ENCODE measurements around the gene SAFB2. TPM values are rescaled to one million over a fixed set of nuclear protein-coding genes. Genes with fewer than 3 reads are reported as not detected.
A peak's percentile ranks its signal among the peaks of the same experiment; 100 is the strongest.

The SAFB2 gene
- total RNA-seq, 4 donors from 2014 or later: 59.5 to 200 (median 121) TPM

- no peak for TF ChIP-seq CTCF (IDR thresholded peaks at IDR 0.05)
- no peak for TF ChIP-seq POLR2A (IDR thresholded peaks at IDR 0.05)
- DNase-seq: no peak
- Histone ChIP-seq H3K36me3 (peaks cover 0 to 80% (median 0%) of the 10 kb centered on the region in 3 donors), H3K4me1 (no peaks in the 10 kb centered on the region), H3K9me3 (no peaks in the 10 kb centered on the region), H3K4me3 (no peak overlapping the region), H3K27ac (no peak overlapping the region), H3K27me3 (no peaks in the 10 kb centered on the region)
These were observed 21.5 kb upstream of the SAFB2 start for GRCh38 chr19:5644037-5644436.

GRCh38 chr19:5643060-5643459 is 20.5 kb upstream of the SAFB2 start:
- TF ChIP-seq CTCF (IDR thresholded peaks at IDR 0.05) (no peak), POLR2A (IDR thresholded peaks at IDR 0.05) (no peak)
- peaks cover 0 to 74% (median 0%) of the 10 kb centered on the region in 3 donors for H3K36me3 ChIP-seq
- no peaks in the 10 kb centered on the region for H3K27me3 ChIP-seq
- no peak overlapping the region for H3K4me3 ChIP-seq
- H3K9me3 ChIP-seq: no peaks in the 10 kb centered on the region
- DNase-seq: no peak
- no peak overlapping the region for H3K27ac ChIP-seq
- H3K4me1 ChIP-seq: no peaks in the 10 kb centered on the region

GRCh38 chr19:5642204-5642603 is 19.6 kb upstream of the SAFB2 start:
- TF ChIP-seq POLR2A (IDR thresholded peaks at IDR 0.05) (no peak), CTCF (IDR thresholded peaks at IDR 0.05) (no peak)
- Histone ChIP-seq H3K9me3 (no peaks in the 10 kb centered on the region), H3K4me1 (no peaks in the 10 kb centered on the region), H3K27ac (no peak overlapping the region), H3K4me3 (no peak overlapping the region), H3K36me3 (peaks cover 0 to 66% (median 0%) of the 10 kb centered on the region in 3 donors), H3K27me3 (no peaks in the 10 kb centered on the region)
- DNase-seq: peak in 1 of 3 donors; percentile 18

- no peak for TF ChIP-seq POLR2A (IDR thresholded peaks at IDR 0.05)
- TF ChIP-seq CTCF (IDR thresholded peaks at IDR 0.05): no peak
- Histone ChIP-seq H3K4me3 (no peak overlapping the region), H3K4me1 (no peaks in the 10 kb centered on the region), H3K27me3 (no peaks in the 10 kb centered on the region), H3K36me3 (peaks cover 0 to 55% (median 0%) of the 10 kb centered on the region in 3 donors), H3K27ac (no peak overlapping the region), H3K9me3 (no peaks in the 10 kb centered on the region)
- no peak for DNase-seq
These were observed 18.6 kb upstream of the SAFB2 start for GRCh38 chr19:5641171-5641570.

- no peak overlapping the region for H3K27ac ChIP-seq
- no peak overlapping the region for H3K4me3 ChIP-seq
- TF ChIP-seq CTCF (IDR thresholded peaks at IDR 0.05) (no peak), POLR2A (IDR thresholded peaks at IDR 0.05) (no peak)
These were observed 15.4 kb upstream of the SAFB2 start for GRCh38 chr19:5637971-5638370.

GRCh38 chr19:5635427-5635826 is 12.9 kb upstream of the SAFB2 start:
- Histone ChIP-seq H3K9me3 (no peaks in the 10 kb centered on the region), H3K4me1 (peaks cover 0 to 27% (median 2%) of the 10 kb centered on the region in 4 donors), H3K4me3 (no peak overlapping the region), H3K27me3 (no peaks in the 10 kb centered on the region), H3K27ac (no peak overlapping the region), H3K36me3 (peaks cover 0 to 3% (median 0%) of the 10 kb centered on the region in 3 donors)
- DNase-seq: peak in 1 of 3 donors; percentile 41
- TF ChIP-seq CTCF (IDR thresholded peaks at IDR 0.05) (no peak), POLR2A (IDR thresholded peaks at IDR 0.05) (no peak)

More at GRCh38 chr19:5637971-5638370, 15.4 kb upstream of the SAFB2 start:
- peak in 1 of 3 donors; percentile 29 for DNase-seq
- H3K36me3 ChIP-seq: peaks cover 0 to 26% (median 0%) of the 10 kb centered on the region in 3 donors
- no peaks in the 10 kb centered on the region for H3K9me3 ChIP-seq
- H3K4me1 ChIP-seq: peaks cover 0 to 5% (median 0%) of the 10 kb centered on the region in 4 donors
- no peaks in the 10 kb centered on the region for H3K27me3 ChIP-seq
